Fibroblast of peridontal ligament (primary cell): ENCODE data around the gene SIAH3.

Experiments
- DNase-seq: peaks from one replicate; pipeline ENCODE4 v3.0.0-alpha.2; 2010; ENCODE audit errors: extremely low read depth

The SIAH3 gene

GRCh38 chr13:45823583-45823982 is 28.0 kb downstream of the SIAH3 start:
- no peak for DNase-seq

- no peak for DNase-seq
Measured at GRCh38 chr13:45821811-45822210, 29.7 kb downstream of the SIAH3 start.

- DNase-seq = no peak
Measured at GRCh38 chr13:45820106-45820838, 31.3 kb downstream of the SIAH3 start.

GRCh38 chr13:45817833-45818232 is 33.7 kb downstream of the SIAH3 start:
- DNase-seq = no peak

- DNase-seq = no peak
Measured at GRCh38 chr13:45816427-45816826, 35.1 kb downstream of the SIAH3 start.

- DNase-seq = no peak
Measured at GRCh38 chr13:45812695-45813372, 38.7 kb downstream of the SIAH3 start.

GRCh38 chr13:45811891-45812694 is 39.5 kb downstream of the SIAH3 start:
- no peak for DNase-seq

GRCh38 chr13:45809801-45810394 is 41.7 kb downstream of the SIAH3 start:
- no peak for DNase-seq

- no peak for DNase-seq
Measured at GRCh38 chr13:45808925-45809324, 42.6 kb downstream of the SIAH3 start.

GRCh38 chr13:45807520-45808099 is 43.9 kb downstream of the SIAH3 start:
- DNase-seq = peak; percentile 58

GRCh38 chr13:45800485-45800884 is 51.1 kb downstream of the SIAH3 start:
- DNase-seq = no peak

- peak; percentile 24 for DNase-seq
Measured at GRCh38 chr13:45799451-45799850, 52.1 kb downstream of the SIAH3 start.

GRCh38 chr13:45798851-45799250 is 52.7 kb downstream of the SIAH3 start:
- no peak for DNase-seq

- DNase-seq = no peak
Measured at GRCh38 chr13:45796426-45797235, 54.9 kb downstream of the SIAH3 start.

GRCh38 chr13:45792827-45793303 is 58.7 kb downstream of the SIAH3 start:
- DNase-seq = no peak

- no peak for DNase-seq
Measured at GRCh38 chr13:45788011-45788410, 63.5 kb downstream of the SIAH3 start.

- DNase-seq = no peak
Measured at GRCh38 chr13:45787346-45787745, 64.2 kb downstream of the SIAH3 start.

- DNase-seq = no peak
Measured at GRCh38 chr13:45786293-45786920, 65.1 kb downstream of the SIAH3 start.

- no peak for DNase-seq
Measured at GRCh38 chr13:45784755-45785675, 66.5 kb downstream of the SIAH3 start.
